HCT116 (cell line): ENCODE results near the gene XKR7. TPM values are rescaled to one million over a fixed set of nuclear protein-coding genes. Genes with fewer than 3 reads are reported as not detected.

Source experiments
- ATAC-seq: fragments of 200-7000 bp; cut with Tn5 transposase; 2 replicates; pipeline ENCODE4 v1.9.1; 2020; ENCODE audit warnings: mild to moderate bottlenecking, moderate library complexity
- BruUV-seq: library from RNA; stranded (reverse); fragments of 400-500 nt; replicated peaks from 2 replicates; lab custom pipeline; 2021; lab: Mats Ljungman, UMichigan
- CTCF ChIA-PET: fragments of 300-600 bp; sonication (Branson Sonifier 250); formaldehyde crosslinking; loops from one replicate; lab custom pipeline; 2021; ENCODE audit warnings: antibody characterized with exemption; lab: Charles Lee
- POLR2A ChIA-PET: fragments of 300-600, 350-600 bp; sonication (Branson Sonifier 250); formaldehyde crosslinking; loops from one replicate; lab custom pipeline; 2021; ENCODE audit warnings: antibody characterized with exemption; lab: Charles Lee
- RAD21 ChIA-PET, 2 experiments: fragments of 300-600 bp; sonication (Branson Sonifier 250); formaldehyde crosslinking; loops; one replicate each; lab custom pipeline; 2023; ENCODE audit warnings: low total read pairs in 2 of 2; ENCODE audit not compliant: uncharacterized antibody in 2 of 2, unreplicated experiment in 2 of 2, low non-redundant PET in 1 of 2; lab: Charles Lee
- DNase-seq: peaks from one replicate; pipeline ENCODE4 v3.0.0-alpha.2; 2010; ENCODE audit warnings: low read depth, low spot score
- H2AFZ ChIP-seq: fragments of 200-600 bp; shearing (Covaris generic), sonication (generic); 2 replicates; pipeline ENCODE4 v1.6.1; 2017; ENCODE audit warnings: low read depth, mixed run types, mixed read lengths, antibody characterized with exemption, low read length; ENCODE audit not compliant: poor library complexity, severe bottlenecking
- H3K27ac ChIP-seq: 2 replicates; pipeline ENCODE4 v1.5.1; 2012; ENCODE audit warnings: low read depth, low read length
- H3K27me3 ChIP-seq: fragments of 200-600 bp; sonication (generic); 2 replicates; pipeline ENCODE4 v1.6.1; 2016; ENCODE audit warnings: mixed run types, low read length, mixed read lengths; ENCODE audit not compliant: insufficient read depth
- H3K36me3 ChIP-seq, 2 experiments: fragments of 200-500 bp in 1 of 2; fragments of 200-600 bp in 1 of 2; sonication (Bioruptor generic) in 1 of 2; sonication (generic) in 1 of 2; 2 replicates each; pipeline versions ENCODE4 v1.5.1 to v1.6.1; 2014 to 2016; ENCODE audit warnings: low read length in 2 of 2, inconsistent platforms in 1 of 2, mixed read lengths in 1 of 2, mixed run types in 1 of 2; ENCODE audit not compliant: insufficient read depth in 2 of 2, control insufficient read depth in 1 of 2
- H3K4me1 ChIP-seq, 2 experiments: fragments of 200-600 bp in 1 of 2; sonication (generic) in 1 of 2; 2 replicates each; pipeline versions ENCODE4 v1.5.1 to v1.6.1; 2012 to 2017; ENCODE audit warnings: low read length in 2 of 2, inconsistent platforms in 1 of 2, mild to moderate bottlenecking in 1 of 2, mixed read lengths in 1 of 2, mixed run types in 1 of 2, moderate library complexity in 1 of 2; ENCODE audit not compliant: insufficient read depth in 2 of 2, control insufficient read depth in 1 of 2
- H3K4me2 ChIP-seq: fragments of 200-600 bp; sonication (generic); 2 replicates; pipeline ENCODE4 v1.6.1; 2017; ENCODE audit warnings: mixed run types, low read length, mixed read lengths
- H3K4me3 ChIP-seq, 2 experiments: fragments of 200-600 bp in 1 of 2; sonication (generic) in 1 of 2; replicated peaks in 1 of 2; 2 replicates each; pipeline ENCODE4 v1.5.1; 2011 to 2016; ENCODE audit warnings: low read length in 2 of 2, control low read depth in 1 of 2, low read depth in 1 of 2, mild to moderate bottlenecking in 1 of 2, mixed read lengths in 1 of 2, mixed run types in 1 of 2
- H3K79me2 ChIP-seq: fragments of 200-600 bp; sonication (generic); 2 replicates; pipeline ENCODE4 v1.6.1; 2017; ENCODE audit warnings: mild to moderate bottlenecking, mixed run types, low read length, moderate library complexity, mixed read lengths; ENCODE audit not compliant: insufficient read depth
- H3K9ac ChIP-seq: fragments of 200-600 bp; sonication (generic); 2 replicates; pipeline ENCODE4 v1.6.1; 2016; ENCODE audit warnings: low read length, mixed read lengths
- H3K9me2 ChIP-seq: fragments of 200-600 bp; sonication (generic), shearing (Covaris generic); 2 replicates; pipeline ENCODE4 v1.6.1; 2017; ENCODE audit warnings: mixed run types, mild to moderate bottlenecking, moderate library complexity; ENCODE audit not compliant: insufficient read depth
- H3K9me3 ChIP-seq, 2 experiments: fragments of 200-500 bp in 1 of 2; fragments of 200-600 bp in 1 of 2; sonication (Bioruptor generic) in 1 of 2; sonication (generic) in 1 of 2; 2 replicates each; pipeline ENCODE4 v1.6.1; 2014 to 2017; ENCODE audit warnings: low read length in 2 of 2, mixed read lengths in 2 of 2, inconsistent platforms in 1 of 2, low read depth in 1 of 2, mild to moderate bottlenecking in 1 of 2, mixed run types in 1 of 2, moderate library complexity in 1 of 2; ENCODE audit not compliant: control insufficient read depth in 1 of 2, insufficient read depth in 1 of 2
- H4K20me1 ChIP-seq: fragments of 200-600 bp; sonication (generic), shearing (Covaris generic); 2 replicates; pipeline ENCODE4 v1.6.1; 2017; ENCODE audit warnings: mixed run types, mild to moderate bottlenecking, moderate library complexity; ENCODE audit not compliant: insufficient read depth
- CEBPB ChIP-seq: IDR thresholded peaks from 2 replicates; pipeline ENCODE4 v1.6.1; 2012; ENCODE audit warnings: low read depth
- EZH2 ChIP-seq: fragments of 200-600 bp; sonication (generic); IDR thresholded peaks from 2 replicates; pipeline ENCODE4 v1.6.1; 2017; ENCODE audit warnings: antibody characterized with exemption, mixed run types
- EZH2phosphoT487 ChIP-seq: fragments of 200-600 bp; IDR thresholded peaks from 2 replicates; pipeline ENCODE4 v1.6.1; 2018; ENCODE audit warnings: antibody characterized with exemption, borderline replicate concordance
- JUND ChIP-seq: IDR thresholded peaks from 2 replicates; pipeline ENCODE4 v1.6.1; 2012
- MAX ChIP-seq: IDR thresholded peaks from 2 replicates; pipeline ENCODE4 v1.6.1; 2012
- REST ChIP-seq: IDR thresholded peaks from 2 replicates; pipeline ENCODE4 v1.6.1; 2012; ENCODE audit warnings: low read depth
- SIN3A ChIP-seq: IDR thresholded peaks from 2 replicates; pipeline ENCODE4 v1.6.1; 2012; ENCODE audit warnings: low read depth
- SP1 ChIP-seq: IDR thresholded peaks from 2 replicates; pipeline ENCODE4 v1.6.1; 2012; ENCODE audit warnings: low read depth
- ZBTB33 ChIP-seq: IDR thresholded peaks from 2 replicates; pipeline ENCODE4 v1.6.1; 2011; ENCODE audit warnings: mild to moderate bottlenecking, low read length, moderate library complexity; ENCODE audit not compliant: insufficient replicate concordance; ENCODE audit errors: extremely low read depth
- ZNF274 ChIP-seq: fragments of 200-500 bp; sonication (Bioruptor generic); IDR thresholded peaks from 2 replicates; pipeline ENCODE4 v1.6.1; 2014; ENCODE audit warnings: mild to moderate bottlenecking, low read depth, low read length, inconsistent platforms
- intact Hi-C: fragments of 100-400 bp; cut with micrococcal nuclease; formaldehyde crosslinking; loops from 2 replicates; pipeline ENCODE4 v1.10.0; 2022
- total RNA-seq: library from RNA; stranded (reverse); gene quantifications from one replicate; pipeline ENCODE4 v1.2.1, GENCODE V29; 2021; ENCODE audit not compliant: unreplicated experiment

Gene XKR7
- total RNA-seq, 1 experiment from 2014 or later: not detected

GRCh38 chr20:31991339-31991705 lies 23.4 kb downstream of the XKR7 start:
- Histone ChIP-seq H3K27ac (no peak overlapping the region), H3K4me1 (no peaks in the 10 kb centered on the region), H3K4me3 (no peak overlapping the region), H3K4me2 (no peak overlapping the region), H3K27me3 (peaks cover 24% of the 10 kb centered on the region; the same call in 1 of the 2 replicates), H3K9ac (no peak overlapping the region), H3K36me3 (no peaks in the 10 kb centered on the region), H2AFZ (no peak overlapping the region), H4K20me1 (no peaks in the 10 kb centered on the region), H3K9me2 (no peaks in the 10 kb centered on the region), H3K9me3 (no peaks in the 10 kb centered on the region), H3K79me2 (no peaks in the 10 kb centered on the region)
- ATAC-seq (no peak), DNase-seq (no peak)
- intact Hi-C loops: no loop called here
- POLR2A ChIA-PET: no interaction called here
- CTCF ChIA-PET: no interaction called here
- no TSS peak for BruUV-seq
- TF ChIP-seq SP1 (no peak), EZH2 (no peak), ZNF274 (no peak), EZH2phosphoT487 (no peak), SIN3A (no peak), REST (no peak), CEBPB (no peak), MAX (no peak), ZBTB33 (no peak), JUND (no peak)
- RAD21 ChIA-PET: no interaction called here
